Stimulated activated CD8-positive, alpha-beta memory T cell treated with anti-CD3 and anti-CD28 coated beads, Interleukin-7, amount 100 ng/mL, for 24 hours (primary cell): ENCODE measurements around the gene C5orf46.

ENCODE experiments used
- DNase-seq: peaks from one replicate; pipeline ENCODE4 v3.0.0-alpha.2; 2020; ENCODE audit warnings: low read depth

C5orf46 gene

GRCh38 chr5:147857302-147858129 lies 48.8 kb downstream of the C5orf46 start:
- DNase-seq, result peak; percentile 7

GRCh38 chr5:147856801-147857200 lies 49.5 kb downstream of the C5orf46 start:
- DNase-seq, result no peak

GRCh38 chr5:147855774-147856069 lies 50.6 kb downstream of the C5orf46 start:
- DNase-seq, result no peak

- no peak for DNase-seq
These were observed 51.2 kb downstream of the C5orf46 start for GRCh38 chr5:147854894-147855773.

- DNase-seq, result no peak
These were observed 52.0 kb downstream of the C5orf46 start for GRCh38 chr5:147854331-147854730.

DNA sequence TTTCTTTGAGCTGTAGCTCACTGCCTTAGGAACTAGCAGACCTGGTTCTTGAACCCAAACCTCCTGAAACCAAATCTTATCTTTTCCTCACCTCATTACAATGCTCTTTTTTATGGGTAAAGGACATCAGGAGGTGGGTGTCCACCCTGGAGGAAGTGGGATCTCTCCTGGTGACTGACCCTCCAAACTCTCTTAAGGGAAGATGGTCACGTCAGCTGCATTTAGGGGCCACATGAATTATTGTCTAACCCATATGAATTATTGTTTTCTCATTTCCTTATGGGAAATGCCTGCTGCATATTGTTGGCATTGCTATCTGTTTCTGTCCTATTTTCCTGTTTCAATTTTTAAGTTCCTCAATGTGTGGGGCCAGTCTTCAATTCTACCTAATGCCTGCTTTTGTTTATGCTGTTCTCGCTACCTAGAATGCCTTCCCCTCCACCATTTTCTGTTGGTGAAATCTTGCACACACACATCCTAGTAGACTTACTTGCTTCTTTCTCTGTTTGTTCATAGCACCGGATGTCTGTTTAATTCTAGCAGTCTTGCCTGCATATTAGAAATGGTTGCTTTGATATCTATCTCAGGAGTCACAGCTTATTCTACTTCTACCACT lies 52.9 kb downstream of the C5orf46 start:
- no peak for DNase-seq

GRCh38 chr5:147852365-147852764 lies 54.0 kb downstream of the C5orf46 start:
- DNase-seq, result no peak

- no peak for DNase-seq
These were observed 54.8 kb downstream of the C5orf46 start for GRCh38 chr5:147851578-147851977.

DNA sequence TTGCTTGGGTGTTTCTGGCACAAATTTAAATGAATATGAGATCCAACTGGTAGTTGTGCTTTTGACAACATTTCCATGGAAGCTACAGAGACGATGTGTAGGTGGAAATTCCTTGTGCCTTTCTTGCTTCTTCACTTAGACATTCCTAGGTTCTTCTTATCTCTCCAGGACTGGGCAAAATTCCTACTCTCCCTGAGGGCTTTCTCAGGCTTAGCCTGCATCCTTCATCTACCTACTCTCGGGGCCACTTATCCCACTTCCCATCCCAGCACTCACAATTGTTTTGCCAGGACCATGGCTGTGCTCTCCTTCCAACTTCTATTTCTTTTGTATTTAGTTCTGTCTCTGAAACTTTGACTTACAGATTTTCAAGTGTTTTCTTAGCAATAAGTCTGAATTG lies 57.1 kb downstream of the C5orf46 start:
- no peak for DNase-seq

DNA sequence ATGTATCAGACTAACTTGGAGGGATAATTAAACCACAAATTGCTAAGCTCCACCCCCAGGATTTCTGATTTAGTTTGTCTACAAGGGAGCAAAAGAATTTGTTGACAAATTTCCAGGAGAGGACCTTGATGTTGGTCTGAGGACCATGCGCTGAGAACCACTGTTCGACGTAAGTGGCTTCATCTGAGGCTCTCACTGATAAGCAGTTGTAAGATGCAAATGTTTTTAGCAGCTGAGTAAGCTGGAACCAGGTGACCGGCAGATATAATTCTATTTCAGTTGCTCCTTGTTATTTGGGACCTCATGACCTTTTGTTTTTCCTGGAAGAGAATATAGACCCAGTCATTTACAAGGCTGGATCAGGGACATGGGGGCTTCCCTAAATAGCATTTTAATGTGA lies 60.7 kb downstream of the C5orf46 start:
- no peak for DNase-seq

- DNase-seq, result no peak
These were observed 61.5 kb downstream of the C5orf46 start for GRCh38 chr5:147844846-147845245.

DNA sequence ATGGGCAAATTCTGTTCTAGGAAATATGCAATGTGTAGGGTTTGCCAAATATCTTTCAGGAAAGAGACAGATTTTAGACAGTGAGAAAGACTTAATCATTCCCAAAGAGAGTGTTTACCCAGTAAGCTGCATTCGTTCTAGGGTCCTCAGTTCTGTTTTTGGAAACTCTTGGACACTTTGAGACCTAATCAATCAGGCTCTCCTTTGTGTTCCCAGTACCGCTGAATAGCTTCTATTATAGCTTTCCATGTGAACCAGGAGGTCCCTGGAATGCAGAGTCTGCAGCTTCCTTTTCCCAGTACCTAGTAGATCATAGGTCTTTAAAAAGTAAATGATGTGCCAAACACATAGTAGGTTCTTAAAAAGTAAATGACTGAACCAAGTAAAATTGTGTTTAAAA lies 63.5 kb downstream of the C5orf46 start:
- no peak for DNase-seq
